Breast epithelium (tissue), 3 donors: ENCODE results near the gene MAST1.

Source experiments
- CTCF ChIP-seq, 3 donors: fragments of 450-650 bp; IDR thresholded peaks; one replicate each; pipeline ENCODE4 v1.5.1; 2016 to 2017; ENCODE audit warnings: antibody characterized with exemption in 3 of 3, mild to moderate bottlenecking in 3 of 3, moderate library complexity in 3 of 3
- POLR2A ChIP-seq: fragments of 450-650 bp; IDR thresholded peaks from one replicate; pipeline ENCODE4 v1.6.1; 2016; ENCODE audit warnings: antibody characterized with exemption, mild to moderate bottlenecking, moderate library complexity
- POLR2AphosphoS5 ChIP-seq, 3 donors: sonication (generic); formaldehyde crosslinking; IDR thresholded peaks; one replicate each; pipeline ENCODE4 v1.6.1; 2017; ENCODE audit warnings: antibody characterized with exemption in 3 of 3

- no peak for TF ChIP-seq POLR2A
- TF ChIP-seq CTCF (IDR thresholded peaks at IDR 0.05) = no peak
- TF ChIP-seq POLR2AphosphoS5 (IDR thresholded peaks at IDR 0.05) = no peak
Observed at GRCh38 chr19:12800923-12801465, 37.3 kb upstream of the MAST1 start.
